SKM-1 (cell line): ENCODE results near the gene MACROD2.

Experiments used
- DNase-seq: peaks from one replicate; lab custom pipeline; 2025; ENCODE audit not compliant: unreplicated experiment; lab: John Stamatoyannopoulos, UW

The MACROD2 gene

DNA sequence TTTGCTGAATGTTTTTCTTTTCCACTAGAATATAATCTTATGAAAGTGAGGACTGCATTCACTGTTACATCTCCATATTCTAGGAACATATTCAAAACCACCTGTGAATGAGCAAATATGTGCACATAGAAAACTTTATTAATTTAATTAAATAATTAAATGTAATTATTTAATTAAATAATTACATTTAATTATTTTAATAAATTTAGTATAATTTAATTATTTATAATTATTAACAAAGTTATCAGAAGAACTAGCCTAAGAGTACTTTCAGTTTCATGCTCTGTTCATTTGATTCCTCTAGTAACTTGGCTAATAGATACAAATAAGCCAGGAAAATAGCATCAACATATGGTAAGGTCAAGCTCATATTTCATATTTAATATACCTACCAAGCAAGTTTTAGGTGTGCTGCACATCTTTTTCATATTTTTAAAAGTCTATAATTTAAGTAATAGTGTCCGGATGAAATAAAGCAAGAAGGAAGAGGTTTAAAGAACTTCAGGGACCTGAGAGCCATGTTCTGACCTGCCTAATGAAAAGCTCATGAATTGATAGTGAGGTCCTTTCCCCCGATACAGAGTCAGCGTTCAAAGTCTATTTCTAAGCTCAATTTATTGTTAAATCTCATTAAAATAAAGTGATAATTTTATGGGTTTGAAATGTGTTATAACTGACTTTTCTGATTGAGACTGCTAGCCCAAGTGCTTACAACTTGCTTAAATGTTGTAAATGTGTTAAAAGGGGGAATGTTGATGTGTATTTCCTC, 703.5 kb downstream of the MACROD2 start:
- DNase-seq, result no peak

DNA sequence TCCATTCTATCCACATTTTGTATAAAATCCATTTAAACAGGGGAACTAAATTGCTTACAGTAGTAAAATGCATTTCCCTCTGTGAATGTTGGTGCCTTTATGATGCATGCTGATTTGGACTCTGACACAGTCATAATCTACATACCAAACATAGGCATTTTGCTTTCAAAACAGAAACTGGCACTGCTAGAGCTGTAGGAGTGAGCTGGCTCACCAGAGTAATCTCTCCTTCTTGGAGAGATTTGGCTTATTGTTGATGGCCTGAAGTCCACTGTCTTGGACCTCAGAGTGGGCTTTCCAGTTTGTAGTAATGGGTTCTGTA, 705.3 kb downstream of the MACROD2 start:
- DNase-seq, result no peak

DNA sequence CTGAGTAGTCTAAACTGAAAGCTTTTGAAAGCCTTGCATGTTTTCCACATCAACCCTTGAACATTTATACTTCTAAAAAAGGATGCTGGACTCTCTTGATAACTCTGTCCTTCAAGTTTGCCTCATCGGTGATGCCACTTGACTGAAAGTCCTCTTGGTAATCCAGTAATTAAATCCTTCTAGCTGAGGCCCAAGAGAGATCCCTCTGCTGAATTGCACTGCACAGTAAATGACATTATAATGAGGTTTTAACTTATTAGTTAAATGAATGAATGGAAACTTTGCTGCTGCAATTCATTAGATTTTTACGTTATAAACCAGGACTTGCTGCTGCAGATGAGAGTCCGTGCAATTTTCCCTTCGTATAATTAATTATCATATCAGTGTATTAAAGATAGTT, 706.0 kb downstream of the MACROD2 start:
- DNase-seq, result no peak

DNA sequence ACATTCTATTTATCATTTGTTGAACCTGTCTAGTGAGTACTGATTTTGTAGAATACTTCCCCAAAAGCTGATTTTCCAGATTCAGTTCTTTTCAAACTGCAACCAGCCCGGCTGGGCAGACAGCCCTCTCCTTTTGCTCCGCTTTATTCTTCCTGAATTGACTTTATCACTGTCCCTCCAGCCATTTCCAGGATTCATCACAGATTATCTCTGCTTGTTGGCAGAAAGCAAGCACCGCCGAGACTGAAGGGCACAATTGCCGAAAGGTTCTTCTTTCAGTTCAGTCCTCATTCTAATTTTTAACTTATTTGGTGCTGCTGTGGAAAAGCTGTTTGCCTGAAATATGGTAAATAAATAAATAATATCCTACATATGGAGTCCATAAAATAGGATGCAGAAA, 711.2 kb downstream of the MACROD2 start:
- no peak for DNase-seq

DNA sequence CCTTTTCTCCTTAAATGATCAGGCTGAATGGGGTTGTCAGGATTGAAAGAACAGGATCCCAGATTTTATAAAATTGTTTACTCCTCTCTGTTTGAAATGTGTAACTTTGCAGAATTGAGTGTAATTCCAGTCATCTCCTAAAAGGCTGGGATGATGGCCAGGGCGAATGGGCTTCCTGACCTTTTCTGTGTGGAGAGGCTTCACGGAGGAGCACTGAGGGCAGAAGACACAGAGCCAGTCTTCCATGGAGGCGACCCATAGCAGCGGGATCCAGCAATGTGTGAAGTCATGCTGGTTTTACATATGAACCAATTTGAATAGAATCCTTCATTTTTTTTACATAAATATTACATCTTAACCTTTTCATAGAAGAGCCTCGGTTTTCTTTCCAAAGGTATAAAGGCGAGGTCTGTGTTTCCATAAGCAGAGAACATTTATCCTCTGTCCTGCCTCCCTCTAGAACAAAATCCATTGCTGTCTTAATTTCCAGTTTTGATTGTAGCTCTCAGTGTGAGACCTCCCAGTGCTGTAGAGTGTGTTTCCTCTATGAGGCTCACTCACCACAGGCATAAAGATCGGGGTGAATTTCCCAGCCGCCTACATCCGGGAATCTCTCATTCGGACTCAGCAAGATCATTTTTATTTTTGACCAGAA, 711.8 kb downstream of the MACROD2 start:
- no peak for DNase-seq

DNA sequence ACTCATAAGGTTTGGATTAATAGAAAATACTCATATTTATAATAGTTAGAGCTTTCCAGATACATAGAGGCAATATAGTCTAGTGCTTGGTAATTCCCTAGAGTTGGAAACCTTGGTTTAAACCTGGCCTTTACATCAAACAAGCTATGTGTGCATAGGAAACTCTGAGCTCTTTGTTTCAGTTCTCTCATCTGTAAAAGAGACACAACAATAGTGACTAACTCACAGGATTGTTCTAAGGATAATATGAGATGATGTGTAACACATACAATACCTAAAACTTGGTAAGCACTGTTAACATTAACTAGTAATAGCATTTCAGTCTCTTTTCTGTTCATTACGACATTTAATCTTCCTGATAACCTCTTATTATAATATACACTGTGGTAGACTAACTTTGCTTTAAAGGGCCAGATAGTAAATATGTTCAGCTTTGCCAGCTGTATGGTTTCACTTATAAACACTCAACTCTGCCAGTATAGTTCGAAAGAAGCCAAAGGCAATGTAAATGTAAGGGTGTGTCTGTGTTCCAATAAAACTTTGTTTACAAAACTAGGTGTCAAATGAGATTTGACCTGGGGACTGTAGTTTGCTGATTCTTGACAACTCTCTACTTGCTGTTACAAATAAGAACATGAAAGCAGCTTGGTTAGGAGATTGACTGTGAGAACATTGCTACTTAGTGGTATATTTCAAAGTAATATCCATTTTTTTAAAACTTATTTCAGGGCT, 712.7 kb downstream of the MACROD2 start:
- no peak for DNase-seq

DNA sequence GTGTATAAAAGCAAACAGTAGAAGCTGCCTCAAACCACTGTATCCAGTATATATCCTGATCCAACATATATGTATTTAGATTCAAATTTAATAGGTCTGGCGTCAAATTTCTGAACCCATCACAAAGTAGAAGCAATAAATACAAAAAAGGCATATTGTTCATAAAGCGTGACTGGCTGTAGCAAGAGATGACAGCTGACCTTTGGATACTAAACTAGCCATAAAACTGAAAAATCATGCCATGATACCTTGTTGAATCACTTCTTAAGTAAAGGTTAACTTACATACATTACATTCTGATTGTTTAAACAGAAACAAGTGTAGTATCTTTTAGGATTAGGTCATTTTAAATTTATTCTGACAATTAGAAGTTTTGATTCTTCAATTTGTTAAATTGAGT, 714.1 kb downstream of the MACROD2 start:
- no peak for DNase-seq

DNA sequence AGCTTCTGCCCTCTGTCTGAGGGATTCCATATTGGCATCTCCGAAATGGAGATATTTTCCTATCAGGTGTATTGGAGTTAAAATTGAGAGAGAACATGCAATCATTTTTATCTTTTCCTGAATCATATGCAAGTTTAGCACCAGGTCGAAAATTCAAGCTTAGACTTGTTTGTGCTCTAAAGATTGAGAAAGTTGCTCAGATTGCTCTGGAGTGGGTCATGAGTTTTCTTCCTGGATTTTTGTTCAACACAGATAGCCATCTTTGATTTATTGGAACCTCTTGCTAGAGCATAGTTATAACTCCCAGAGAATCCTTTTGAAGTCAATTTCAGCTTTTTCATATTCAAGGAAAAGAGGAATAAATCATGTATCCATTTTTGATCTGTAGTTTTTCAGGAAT, 715.6 kb downstream of the MACROD2 start:
- no peak for DNase-seq

DNA sequence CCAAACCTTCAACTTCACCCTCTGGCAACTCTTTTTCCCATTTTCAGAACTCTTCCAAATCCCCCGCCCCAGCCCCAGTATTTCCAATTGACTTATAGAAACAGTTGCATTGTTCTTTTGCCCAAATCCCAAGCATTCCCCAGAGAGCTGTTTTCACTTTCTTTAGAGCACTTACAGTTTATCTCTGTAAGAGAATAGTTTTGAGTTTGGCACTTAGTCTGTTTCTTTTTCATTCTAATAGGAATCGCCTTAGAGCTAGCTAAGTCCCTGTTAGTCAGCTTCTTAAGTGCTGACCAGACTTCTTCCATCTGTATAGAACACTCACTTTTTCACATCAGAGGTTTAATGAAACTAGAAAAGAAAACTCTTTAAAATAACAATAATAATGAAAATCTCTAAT, 716.3 kb downstream of the MACROD2 start:
- no peak for DNase-seq

DNA sequence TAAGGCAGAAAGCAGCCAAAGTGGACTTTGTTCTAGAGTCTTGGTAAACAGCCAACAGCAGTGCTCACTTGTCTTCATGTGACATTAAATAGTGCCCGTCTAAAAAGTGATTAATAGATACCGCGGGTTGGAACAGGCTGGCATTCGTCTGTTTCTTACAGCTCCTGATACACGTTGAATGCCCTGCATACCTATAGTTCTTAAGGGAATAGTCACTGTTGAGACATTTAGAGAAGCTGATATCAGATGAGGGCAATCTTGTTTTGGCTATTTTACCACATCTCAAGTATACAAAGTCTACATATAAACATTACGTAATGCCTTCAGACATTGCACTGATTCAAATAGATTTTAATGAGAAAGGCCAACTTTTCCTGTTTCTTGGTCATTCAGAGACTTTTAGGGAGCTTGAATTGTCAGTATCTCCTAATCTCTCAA, 717.0 kb downstream of the MACROD2 start:
- no peak for DNase-seq

DNA sequence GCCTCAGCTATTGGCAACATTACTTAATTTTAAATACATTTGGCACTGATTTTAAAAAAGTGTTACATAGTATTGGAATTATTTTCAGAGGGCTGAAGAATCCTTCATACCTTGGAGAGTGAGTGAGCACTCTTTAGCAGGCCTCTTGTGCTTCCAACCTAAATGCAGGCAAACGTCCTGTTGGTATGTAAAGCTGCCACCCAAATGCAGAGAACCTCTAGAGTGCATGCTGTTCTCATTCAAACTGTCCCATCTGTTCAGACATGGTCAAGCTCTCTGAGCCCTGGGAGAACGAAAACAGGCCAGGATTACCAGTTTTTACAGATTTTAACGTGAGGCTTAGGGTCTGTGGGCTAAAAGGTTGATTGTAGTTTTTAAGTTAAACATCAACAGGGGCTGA, 720.1 kb downstream of the MACROD2 start:
- DNase-seq, result no peak

DNA sequence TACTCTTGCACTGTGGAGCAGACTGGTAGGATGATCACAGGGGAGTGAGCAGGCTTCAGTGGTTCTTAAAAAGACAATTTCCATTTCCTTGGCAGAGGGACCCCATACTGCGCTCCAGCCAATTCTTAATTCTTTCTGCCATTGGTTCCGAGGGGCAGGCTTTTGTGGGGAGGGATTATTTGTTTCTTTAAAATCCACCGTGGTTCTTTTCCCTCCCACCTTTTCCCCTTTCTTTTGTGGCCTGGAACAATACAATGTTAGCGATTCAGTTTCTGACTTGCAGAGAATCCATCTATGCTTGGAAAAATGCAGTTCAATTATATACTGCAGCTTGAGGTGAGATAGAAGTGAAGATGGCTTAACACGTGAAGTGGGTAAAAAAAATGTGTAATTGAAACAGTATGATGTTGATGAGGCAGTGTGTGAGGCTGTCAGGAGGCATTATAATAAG, 721.1 kb downstream of the MACROD2 start:
- DNase-seq, result no peak

DNA sequence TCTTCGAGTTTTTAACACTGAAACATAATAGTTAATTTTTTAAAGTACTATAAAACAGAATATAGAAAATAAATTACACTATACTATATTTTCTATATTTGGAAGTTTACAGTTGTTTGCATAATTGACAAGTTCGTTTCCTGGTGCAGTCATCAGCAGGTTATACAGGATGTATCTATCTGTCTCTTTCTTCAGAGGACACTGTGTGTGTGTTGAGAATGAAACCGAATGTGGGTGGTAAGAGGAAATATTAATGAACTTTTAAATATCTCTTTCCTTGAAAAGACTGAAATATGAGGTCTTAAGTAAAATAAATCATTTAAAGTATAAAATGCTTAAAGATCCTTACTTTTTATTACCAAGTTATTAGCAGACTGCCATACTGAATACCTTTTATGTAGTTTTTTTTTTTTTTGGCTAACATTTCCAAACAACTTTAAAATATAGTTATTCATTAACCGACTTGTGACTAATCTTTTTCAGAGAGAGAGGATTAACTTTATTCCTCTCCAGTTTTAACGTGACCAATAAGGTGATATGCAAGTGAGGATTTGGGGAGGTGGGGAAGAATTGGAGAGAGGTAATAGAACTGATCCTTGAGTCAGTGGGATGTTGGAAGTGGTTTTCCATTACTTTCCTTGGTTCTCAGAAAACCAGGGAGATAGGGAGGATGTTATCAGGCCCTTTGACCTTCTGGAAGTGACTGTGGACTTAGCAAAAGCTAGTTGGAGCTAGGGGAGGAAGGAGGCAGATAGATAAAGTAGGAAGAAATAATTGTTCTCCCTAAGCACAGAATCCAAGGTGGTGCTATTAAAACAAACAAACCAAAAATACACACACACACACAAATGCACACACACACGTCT, 722.1 kb downstream of the MACROD2 start:
- no peak for DNase-seq

DNA sequence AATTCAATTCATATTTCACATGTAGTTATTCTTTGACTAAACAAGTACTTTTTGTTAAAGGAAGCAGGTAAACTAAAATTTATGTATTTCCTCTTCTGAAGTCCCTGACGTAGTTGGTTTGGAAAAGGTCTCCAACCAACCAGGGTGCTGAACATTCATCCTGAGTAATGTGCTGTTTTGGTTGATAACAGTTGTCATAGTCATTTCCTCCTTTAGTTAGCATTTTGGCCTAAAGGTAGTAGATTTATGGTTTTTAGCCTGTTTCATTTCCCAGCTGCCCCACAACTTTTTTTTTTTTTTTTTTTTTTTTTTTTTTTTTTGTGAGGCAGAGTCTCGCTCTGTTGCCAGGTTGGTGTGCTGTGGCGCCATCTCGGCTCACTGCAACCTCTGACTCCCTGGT, 724.9 kb downstream of the MACROD2 start:
- DNase-seq, result no peak

DNA sequence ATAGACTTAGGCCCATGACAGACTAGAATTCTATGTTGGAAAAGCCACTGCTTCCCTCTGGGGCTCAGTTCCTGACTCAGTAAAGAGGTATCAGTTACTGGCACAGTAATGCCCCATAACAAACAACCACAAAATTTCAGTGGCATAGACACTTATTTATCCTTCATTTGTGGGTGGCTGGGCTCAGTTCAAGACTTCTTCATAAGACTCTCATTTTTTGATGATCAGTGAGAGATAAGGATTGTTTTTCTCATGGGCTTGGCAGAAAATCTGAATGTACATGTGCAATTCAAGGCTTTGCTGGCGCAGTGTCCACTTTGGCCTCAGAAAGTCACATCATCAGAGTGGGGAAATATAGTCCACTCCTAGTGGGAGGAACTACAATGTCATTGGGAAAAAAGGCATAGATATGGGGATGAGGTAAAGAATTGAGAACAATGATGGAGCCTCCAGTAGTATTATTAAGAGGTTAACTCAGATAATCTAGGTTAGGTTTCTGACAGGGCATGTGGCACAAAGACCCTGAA, 726.7 kb downstream of the MACROD2 start:
- no peak for DNase-seq

DNA sequence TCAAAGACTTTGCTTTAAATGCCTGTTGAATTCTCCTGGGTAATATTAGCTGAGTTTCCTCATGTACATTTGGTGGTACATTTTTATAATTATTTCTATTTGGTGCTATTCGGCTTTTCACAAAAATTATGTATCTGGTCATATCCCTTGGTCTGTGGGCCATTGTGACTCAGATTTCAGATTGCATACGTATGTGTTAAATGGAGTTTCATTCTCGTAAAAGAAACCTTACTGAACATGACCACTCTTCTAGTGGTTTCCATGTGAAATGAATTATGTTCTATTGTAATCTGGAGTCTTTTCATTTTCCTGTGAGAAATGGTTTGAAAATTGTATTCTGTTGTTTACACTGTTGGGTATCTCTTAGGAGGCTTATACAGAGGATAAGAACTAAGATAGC, 728.3 kb downstream of the MACROD2 start:
- no peak for DNase-seq

DNA sequence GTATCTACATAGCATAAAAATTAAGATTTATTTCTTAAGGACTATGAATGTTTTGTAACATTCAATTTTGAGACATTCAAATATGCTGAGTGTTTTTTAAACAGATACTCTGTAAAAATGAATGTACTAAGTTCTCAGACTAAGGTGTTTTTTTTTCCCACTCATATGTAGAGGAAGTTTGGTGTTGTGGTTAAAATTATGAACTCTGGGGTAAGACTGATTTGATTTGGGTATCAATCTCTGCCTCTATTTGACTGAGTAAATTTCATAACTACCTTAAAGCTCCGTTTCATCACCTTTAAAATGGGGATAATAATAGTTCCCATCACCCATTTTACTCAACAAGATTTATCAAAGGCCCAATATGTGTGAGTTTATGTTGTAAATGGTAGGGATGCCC, 728.7 kb downstream of the MACROD2 start:
- DNase-seq, result no peak

DNA sequence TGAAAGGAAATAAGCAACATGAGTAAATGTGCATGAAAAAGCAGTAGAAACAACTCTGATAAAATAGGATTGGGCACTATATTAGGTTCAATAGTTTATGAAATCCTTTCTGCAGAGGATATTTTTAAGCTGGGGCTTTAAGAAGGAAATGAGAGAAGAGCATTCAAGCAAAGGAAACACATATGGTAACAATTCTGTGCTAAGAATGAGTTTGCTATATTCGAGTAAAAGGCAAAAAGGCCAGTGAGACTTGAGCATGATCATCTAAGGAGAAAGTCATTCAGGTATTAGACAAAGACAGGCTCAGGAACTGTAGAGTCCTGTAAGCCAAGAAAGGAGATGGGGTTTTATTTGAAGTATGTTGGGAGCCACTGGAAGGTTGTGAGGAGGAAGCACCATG, 729.2 kb downstream of the MACROD2 start:
- no peak for DNase-seq

DNA sequence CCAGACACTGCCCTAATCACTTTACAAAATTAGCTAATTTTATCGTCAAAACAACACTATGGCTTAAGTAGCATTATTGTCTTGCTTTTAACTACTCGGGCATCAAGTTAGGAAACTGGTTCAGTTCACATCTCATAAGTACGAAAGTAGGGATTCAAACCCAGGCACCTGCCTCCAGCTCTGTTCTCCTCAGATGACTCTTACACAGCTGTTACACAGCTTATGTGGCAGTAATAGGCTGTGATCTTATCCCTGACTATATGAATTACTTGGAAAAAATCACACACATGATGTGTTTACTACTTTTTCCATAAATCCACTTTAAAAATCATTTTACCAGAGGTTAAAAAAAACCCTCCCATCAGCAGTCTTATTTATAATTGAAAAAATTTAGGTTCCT, 731.3 kb downstream of the MACROD2 start:
- DNase-seq, result no peak

DNA sequence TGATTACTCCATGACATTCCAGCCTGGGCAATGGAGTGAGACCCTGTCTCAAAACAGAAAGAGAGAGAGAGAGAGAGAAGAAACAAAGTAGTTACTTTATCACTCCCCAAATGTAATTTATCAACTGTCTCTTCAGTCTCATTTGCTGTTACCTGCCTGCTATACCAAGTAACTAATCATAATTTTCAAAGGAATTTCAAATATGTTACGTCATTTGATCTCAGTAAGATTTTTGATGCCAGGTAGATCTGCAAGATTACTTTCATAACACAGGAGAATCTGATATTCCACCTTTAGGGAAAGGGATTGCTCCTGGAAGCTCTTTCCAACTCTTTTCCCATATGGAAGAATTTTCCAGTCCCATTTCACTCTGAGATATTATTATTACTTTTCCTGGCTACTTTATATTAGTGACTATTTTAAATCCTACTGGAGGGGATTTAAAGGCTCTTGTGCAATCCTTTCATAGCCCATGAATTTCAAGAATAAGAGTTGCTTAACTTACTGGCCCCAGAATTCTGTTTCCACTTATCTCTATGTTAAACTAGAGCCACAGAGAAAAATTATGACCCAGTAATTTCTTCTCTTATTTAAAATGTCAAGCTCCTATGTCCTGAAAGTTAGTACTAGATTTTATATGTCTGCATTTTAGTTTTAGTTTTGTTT, 732.3 kb downstream of the MACROD2 start:
- no peak for DNase-seq
